HCT116 (cell line): ENCODE data around the gene MYL12B.

ENCODE experiments used
- CEBPB ChIP-seq: IDR thresholded peaks from 2 replicates; pipeline ENCODE4 v1.6.1; 2012; ENCODE audit warnings: low read depth
- EZH2 ChIP-seq: fragments of 200-600 bp; sonication (generic); IDR thresholded peaks from 2 replicates; pipeline ENCODE4 v1.6.1; 2017; ENCODE audit warnings: antibody characterized with exemption, mixed run types
- FOSL1 ChIP-seq: IDR thresholded peaks from 2 replicates; pipeline ENCODE4 v1.6.1; 2012; ENCODE audit warnings: low read depth
- MAX ChIP-seq: IDR thresholded peaks from 2 replicates; pipeline ENCODE4 v1.6.1; 2012
- POLR2A ChIP-seq: IDR thresholded peaks from 2 replicates; pipeline ENCODE4 v1.7.0; 2011; ENCODE audit warnings: borderline replicate concordance; ENCODE audit not compliant: insufficient read depth, insufficient read length; ENCODE audit errors: extremely low read depth
- RAD21 ChIP-seq: IDR thresholded peaks from 2 replicates; pipeline ENCODE4 v1.6.1; 2012; ENCODE audit warnings: low read depth, mild to moderate bottlenecking
- SRF ChIP-seq: IDR thresholded peaks from 2 replicates; pipeline ENCODE4 v1.6.1; 2012; ENCODE audit warnings: low read depth
- TCF7L2 ChIP-seq: IDR thresholded peaks from 2 replicates; pipeline ENCODE4 v1.7.0; 2011; ENCODE audit warnings: borderline replicate concordance, inconsistent platforms; ENCODE audit not compliant: insufficient read depth, insufficient read length; ENCODE audit errors: extremely low read depth
- YY1 ChIP-seq: IDR thresholded peaks from 2 replicates; pipeline ENCODE4 v1.6.1; 2011; ENCODE audit warnings: low read length, low read depth, moderate library complexity, mild to moderate bottlenecking; ENCODE audit not compliant: insufficient replicate concordance; ENCODE audit errors: extremely low read depth
- ZNF274 ChIP-seq: fragments of 200-500 bp; sonication (Bioruptor generic); IDR thresholded peaks from 2 replicates; pipeline ENCODE4 v1.6.1; 2014; ENCODE audit warnings: mild to moderate bottlenecking, low read depth, low read length, inconsistent platforms
- TF ChIP-seq, protein P1 (sequence below), 3 experiments: fragments of 200-600 bp in 1 of 3; sonication (generic) in 1 of 3; IDR thresholded peaks in 2 of 3; conservative IDR thresholded peaks in 1 of 3; 2 replicates each; pipeline ENCODE4 v1.5.1; 2012 to 2017; ENCODE audit warnings: low read depth in 2 of 3, low read length in 2 of 3, antibody characterized with exemption in 1 of 3, borderline replicate concordance in 1 of 3, control low read depth in 1 of 3, mild to moderate bottlenecking in 1 of 3, mixed read lengths in 1 of 3, mixed run types in 1 of 3, moderate library complexity in 1 of 3; ENCODE audit not compliant: insufficient read depth in 1 of 3
- TF ChIP-seq, protein P2 (sequence below): IDR thresholded peaks from 2 replicates; pipeline ENCODE4 v1.6.1; 2012; ENCODE audit warnings: low read depth

DNA sequence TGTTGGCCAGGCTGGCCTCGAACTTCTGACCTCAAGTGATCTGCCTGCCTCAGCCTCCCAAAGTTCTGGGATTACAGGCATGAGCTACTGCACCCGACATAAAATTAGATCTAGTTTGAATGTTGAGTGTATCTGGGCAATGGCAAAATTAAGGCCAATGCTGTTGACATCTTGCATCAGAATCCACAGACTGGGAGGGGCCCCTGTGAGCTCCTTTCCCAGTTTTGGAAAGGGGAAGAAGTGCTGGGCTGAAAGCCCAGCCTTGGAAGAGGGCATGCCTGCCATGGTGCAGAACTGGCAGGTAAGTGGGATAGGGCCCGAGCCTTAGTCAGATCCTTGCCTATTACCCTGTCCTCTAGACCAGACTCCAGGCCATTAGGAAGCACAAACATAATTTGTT is 37.7 kb upstream of the MYL12B start:
- no peak for TF ChIP-seq EZH2
- TF ChIP-seq, protein P1, sequence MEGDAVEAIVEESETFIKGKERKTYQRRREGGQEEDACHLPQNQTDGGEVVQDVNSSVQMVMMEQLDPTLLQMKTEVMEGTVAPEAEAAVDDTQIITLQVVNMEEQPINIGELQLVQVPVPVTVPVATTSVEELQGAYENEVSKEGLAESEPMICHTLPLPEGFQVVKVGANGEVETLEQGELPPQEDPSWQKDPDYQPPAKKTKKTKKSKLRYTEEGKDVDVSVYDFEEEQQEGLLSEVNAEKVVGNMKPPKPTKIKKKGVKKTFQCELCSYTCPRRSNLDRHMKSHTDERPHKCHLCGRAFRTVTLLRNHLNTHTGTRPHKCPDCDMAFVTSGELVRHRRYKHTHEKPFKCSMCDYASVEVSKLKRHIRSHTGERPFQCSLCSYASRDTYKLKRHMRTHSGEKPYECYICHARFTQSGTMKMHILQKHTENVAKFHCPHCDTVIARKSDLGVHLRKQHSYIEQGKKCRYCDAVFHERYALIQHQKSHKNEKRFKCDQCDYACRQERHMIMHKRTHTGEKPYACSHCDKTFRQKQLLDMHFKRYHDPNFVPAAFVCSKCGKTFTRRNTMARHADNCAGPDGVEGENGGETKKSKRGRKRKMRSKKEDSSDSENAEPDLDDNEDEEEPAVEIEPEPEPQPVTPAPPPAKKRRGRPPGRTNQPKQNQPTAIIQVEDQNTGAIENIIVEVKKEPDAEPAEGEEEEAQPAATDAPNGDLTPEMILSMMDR (IDR thresholded peaks at IDR 0.05 in 2 of 3, conservative IDR thresholded peaks at IDR 0.05 in 1 of 3; ENCODE audit: borderline replicate concordance in 1 of 3, insufficient read depth in 1 of 3, low read depth in 2 of 3, low read length in 2 of 3), result no peak
- TF ChIP-seq TCF7L2, result no peak
- TF ChIP-seq SRF, result no peak
- TF ChIP-seq RAD21, result no peak
- TF ChIP-seq POLR2A, result no peak
- TF ChIP-seq MAX, result no peak
- no peak for TF ChIP-seq FOSL1
- TF ChIP-seq CEBPB, result no peak
- TF ChIP-seq, protein P2, sequence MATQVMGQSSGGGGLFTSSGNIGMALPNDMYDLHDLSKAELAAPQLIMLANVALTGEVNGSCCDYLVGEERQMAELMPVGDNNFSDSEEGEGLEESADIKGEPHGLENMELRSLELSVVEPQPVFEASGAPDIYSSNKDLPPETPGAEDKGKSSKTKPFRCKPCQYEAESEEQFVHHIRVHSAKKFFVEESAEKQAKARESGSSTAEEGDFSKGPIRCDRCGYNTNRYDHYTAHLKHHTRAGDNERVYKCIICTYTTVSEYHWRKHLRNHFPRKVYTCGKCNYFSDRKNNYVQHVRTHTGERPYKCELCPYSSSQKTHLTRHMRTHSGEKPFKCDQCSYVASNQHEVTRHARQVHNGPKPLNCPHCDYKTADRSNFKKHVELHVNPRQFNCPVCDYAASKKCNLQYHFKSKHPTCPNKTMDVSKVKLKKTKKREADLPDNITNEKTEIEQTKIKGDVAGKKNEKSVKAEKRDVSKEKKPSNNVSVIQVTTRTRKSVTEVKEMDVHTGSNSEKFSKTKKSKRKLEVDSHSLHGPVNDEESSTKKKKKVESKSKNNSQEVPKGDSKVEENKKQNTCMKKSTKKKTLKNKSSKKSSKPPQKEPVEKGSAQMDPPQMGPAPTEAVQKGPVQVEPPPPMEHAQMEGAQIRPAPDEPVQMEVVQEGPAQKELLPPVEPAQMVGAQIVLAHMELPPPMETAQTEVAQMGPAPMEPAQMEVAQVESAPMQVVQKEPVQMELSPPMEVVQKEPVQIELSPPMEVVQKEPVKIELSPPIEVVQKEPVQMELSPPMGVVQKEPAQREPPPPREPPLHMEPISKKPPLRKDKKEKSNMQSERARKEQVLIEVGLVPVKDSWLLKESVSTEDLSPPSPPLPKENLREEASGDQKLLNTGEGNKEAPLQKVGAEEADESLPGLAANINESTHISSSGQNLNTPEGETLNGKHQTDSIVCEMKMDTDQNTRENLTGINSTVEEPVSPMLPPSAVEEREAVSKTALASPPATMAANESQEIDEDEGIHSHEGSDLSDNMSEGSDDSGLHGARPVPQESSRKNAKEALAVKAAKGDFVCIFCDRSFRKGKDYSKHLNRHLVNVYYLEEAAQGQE, result no peak
- no peak for TF ChIP-seq ZNF274
- no peak for TF ChIP-seq YY1
